GM18499 (cell line): Measurements from ENCODE around the gene ITPR1.

Experiments used
- ATAC-seq: cut with Tn5 transposase; IDR thresholded peaks from one replicate; pipeline ENCODE4 v1.9.1; 2021; ENCODE audit warnings: moderate number of reproducible peaks; ENCODE audit not compliant: insufficient read depth, unreplicated experiment

ITPR1 gene

GRCh38 chr3:4672725-4673275, 179.7 kb downstream of the ITPR1 start:
- ATAC-seq, result no peak

GRCh38 chr3:4674216-4674615, 181.1 kb downstream of the ITPR1 start:
- ATAC-seq, result no peak

GRCh38 chr3:4675704-4676103, 182.6 kb downstream of the ITPR1 start:
- ATAC-seq, result no peak

GRCh38 chr3:4678320-4678719, 185.2 kb downstream of the ITPR1 start:
- no peak for ATAC-seq

- ATAC-seq, result no peak
These were observed 187.1 kb downstream of the ITPR1 start for GRCh38 chr3:4680227-4680691.

- no peak for ATAC-seq
These were observed 187.7 kb downstream of the ITPR1 start for GRCh38 chr3:4680871-4681300.

GRCh38 chr3:4681301-4681700, 188.2 kb downstream of the ITPR1 start:
- no peak for ATAC-seq

GRCh38 chr3:4684117-4684516, 191.0 kb downstream of the ITPR1 start:
- ATAC-seq, result no peak

GRCh38 chr3:4684976-4685375, 191.8 kb downstream of the ITPR1 start:
- no peak for ATAC-seq

- ATAC-seq, result no peak
These were observed 192.7 kb downstream of the ITPR1 start for GRCh38 chr3:4685673-4686345.

- no peak for ATAC-seq
These were observed 193.5 kb downstream of the ITPR1 start for GRCh38 chr3:4686619-4687018.

- no peak for ATAC-seq
These were observed 194.0 kb downstream of the ITPR1 start for GRCh38 chr3:4687167-4687566.

- no peak for ATAC-seq
These were observed 194.4 kb downstream of the ITPR1 start for GRCh38 chr3:4687596-4687995.

GRCh38 chr3:4688411-4688810, 195.3 kb downstream of the ITPR1 start:
- ATAC-seq, result no peak

GRCh38 chr3:4689021-4689420, 195.9 kb downstream of the ITPR1 start:
- no peak for ATAC-seq

- no peak for ATAC-seq
These were observed 197.1 kb downstream of the ITPR1 start for GRCh38 chr3:4690277-4690676.

GRCh38 chr3:4693620-4694019, 200.5 kb downstream of the ITPR1 start:
- ATAC-seq, result peak; percentile 89

- ATAC-seq, result no peak
These were observed 202.7 kb downstream of the ITPR1 start for GRCh38 chr3:4695846-4696245.

GRCh38 chr3:4696266-4696665, 203.1 kb downstream of the ITPR1 start:
- no peak for ATAC-seq

GRCh38 chr3:4698125-4698821, 205.1 kb downstream of the ITPR1 start:
- no peak for ATAC-seq

- ATAC-seq, result no peak
These were observed 209.9 kb downstream of the ITPR1 start for GRCh38 chr3:4703054-4703480.

- ATAC-seq, result no peak
These were observed 211.4 kb downstream of the ITPR1 start for GRCh38 chr3:4704552-4704951.
